Liver (tissue), 9 donors: ENCODE data around the gene NIT1. TPM values are rescaled to one million over a fixed set of nuclear protein-coding genes. Genes with fewer than 3 reads are reported as not detected.

Experiments used
- DNase-seq: peaks from one replicate; pipeline ENCODE4 v3.0.0-alpha.2; 2017; ENCODE audit warnings: low spot score
- H3K27ac ChIP-seq, 2 donors: one replicate each; pipeline ENCODE4 v1.7.0; 2013; ENCODE audit warnings: inconsistent platforms in 2 of 2, low read length in 2 of 2, control low read depth in 1 of 2, low read depth in 1 of 2, mild to moderate bottlenecking in 1 of 2
- H3K27me3 ChIP-seq, 4 donors: one replicate each; pipeline versions ENCODE4 v1.6.1 to v1.7.0; 2013; ENCODE audit warnings: low read length in 3 of 4, inconsistent platforms in 1 of 4, mild to moderate bottlenecking in 1 of 4, moderate library complexity in 1 of 4; ENCODE audit not compliant: control insufficient read depth in 4 of 4, insufficient read depth in 4 of 4
- H3K36me3 ChIP-seq, 4 donors: one replicate each; pipeline versions ENCODE4 v1.6.1 to v1.7.0; 2013; ENCODE audit warnings: low read length in 3 of 4, mild to moderate bottlenecking in 3 of 4, low read depth in 1 of 4, moderate library complexity in 1 of 4; ENCODE audit not compliant: control insufficient read depth in 4 of 4, insufficient read depth in 3 of 4
- H3K4me1 ChIP-seq, 4 donors: one replicate each; pipeline versions ENCODE4 v1.6.1 to v1.7.0; 2013; ENCODE audit warnings: low read length in 3 of 4, mild to moderate bottlenecking in 3 of 4, moderate library complexity in 1 of 4; ENCODE audit not compliant: control insufficient read depth in 4 of 4, insufficient read depth in 4 of 4
- H3K4me3 ChIP-seq, 3 donors: one replicate each; pipeline versions ENCODE4 v1.6.1 to v1.7.0; 2013; ENCODE audit warnings: low read length in 3 of 3, control low read depth in 1 of 3, low read depth in 1 of 3, mild to moderate bottlenecking in 1 of 3
- H3K9ac ChIP-seq, 2 donors: one replicate each; pipeline ENCODE4 v1.7.0; 2013; ENCODE audit warnings: low read length in 2 of 2, mild to moderate bottlenecking in 2 of 2, moderate library complexity in 2 of 2, control low read depth in 1 of 2, low read depth in 1 of 2
- H3K9me3 ChIP-seq, 4 donors: one replicate each; pipeline versions ENCODE4 v1.6.1 to v1.7.0; 2013; ENCODE audit warnings: low read length in 3 of 4; ENCODE audit not compliant: control insufficient read depth in 4 of 4
- FOXA1 ChIP-seq: IDR thresholded peaks from 2 replicates; pipeline ENCODE4 v1.6.1; 2016; ENCODE audit warnings: antibody characterized with exemption
- FOXA2 ChIP-seq: IDR thresholded peaks from 2 replicates; pipeline ENCODE4 v1.6.1; 2016; ENCODE audit warnings: antibody characterized with exemption
- GABPA ChIP-seq, 2 donors: IDR thresholded peaks in 1 of 2; conservative IDR thresholded peaks in 1 of 2; 2 replicates each; pipeline ENCODE4 v1.6.1; 2016; ENCODE audit warnings: antibody characterized with exemption in 2 of 2, mild to moderate bottlenecking in 1 of 2, moderate library complexity in 1 of 2
- HNF4A ChIP-seq, 2 donors: conservative IDR thresholded peaks; 2 replicates each; pipeline ENCODE4 v1.6.1; 2016; ENCODE audit warnings: antibody characterized with exemption in 2 of 2, mild to moderate bottlenecking in 2 of 2
- HNF4G ChIP-seq: IDR thresholded peaks from 2 replicates; pipeline ENCODE4 v1.6.1; 2016; ENCODE audit warnings: antibody characterized with exemption
- JUND ChIP-seq, 2 donors: IDR thresholded peaks; 2 replicates each; pipeline ENCODE4 v1.6.1; 2016; ENCODE audit warnings: antibody characterized with exemption in 2 of 2
- NR2F2 ChIP-seq: IDR thresholded peaks from 2 replicates; pipeline ENCODE4 v1.6.1; 2016; ENCODE audit warnings: antibody characterized with exemption
- RAD21 ChIP-seq, 2 donors: IDR thresholded peaks; 2 replicates each; pipeline ENCODE4 v1.6.1; 2016; ENCODE audit warnings: antibody characterized with exemption in 2 of 2, mild to moderate bottlenecking in 2 of 2
- REST ChIP-seq: IDR thresholded peaks from 2 replicates; pipeline ENCODE4 v1.6.1; 2016; ENCODE audit warnings: antibody characterized with exemption, mild to moderate bottlenecking
- SP1 ChIP-seq: IDR thresholded peaks from 2 replicates; pipeline ENCODE4 v1.6.1; 2018; ENCODE audit warnings: antibody characterized with exemption, mild to moderate bottlenecking
- TAF1 ChIP-seq: conservative IDR thresholded peaks from 2 replicates; pipeline ENCODE4 v1.6.1; 2016; ENCODE audit warnings: antibody characterized with exemption, mild to moderate bottlenecking
- YY1 ChIP-seq: IDR thresholded peaks from 2 replicates; pipeline ENCODE4 v1.6.1; 2016; ENCODE audit warnings: antibody characterized with exemption, mild to moderate bottlenecking
- WGBS: extraction: QIAGEN DNeasy Blood & Tissue Kit; methylation state at CpG from one replicate; pipeline ENCODE4 v1.1.7; 2013; 5-methylcytosine and 5-hydroxymethylcytosine counted together
- polyA plus RNA-seq, 2 donors: library from polyadenylated mRNA; stranded (reverse) in 1 of 2; unstranded in 1 of 2; fragments of 200-250 nt in 1 of 2; fragments of >200 nt in 1 of 2; fragmentation: Nextera tagmentation in 1 of 2; extraction: Ambion mirVana in 1 of 2; gene quantifications; one replicate each; pipeline versions ENCODE4 v1.2.1 to v1.2.3, GENCODE V29; 2013 to 2015
- total RNA-seq, 2 donors: library from RNA; depleted of rRNA; stranded (reverse); fragments of >200 nt; gene quantifications; one replicate each; pipeline ENCODE4 v1.2.3, GENCODE V29; 2014
- TF ChIP-seq, protein P1 (sequence below): fragments of 150-350 bp; IDR thresholded peaks from 2 replicates; pipeline ENCODE4 v1.5.1; 2017; ENCODE audit warnings: improper control_type of control experiment, low read depth, low read length; ENCODE audit not compliant: missing input control
- TF ChIP-seq, protein P2 (sequence below): IDR thresholded peaks from 2 replicates; pipeline ENCODE4 v1.6.1; 2016; ENCODE audit warnings: antibody characterized with exemption
- TF ChIP-seq, protein P3 (sequence below): IDR thresholded peaks from 2 replicates; pipeline ENCODE4 v1.6.1; 2016; ENCODE audit warnings: antibody characterized with exemption
- donor health status: healthy.
- donor health status: healthy.
- donor health status: healthy.
- donor health status: healthy.
- donor health status: healthy.

NIT1 gene
- total and polyA plus RNA-seq, 4 donors = 17.8 to 45.8 (median 39.3) TPM

- Histone ChIP-seq H3K9ac (no peak overlapping the region), H3K27me3 (no peaks in the 10 kb centered on the region), H3K4me1 (peaks cover 1 to 27% (median 19%) of the 10 kb centered on the region in 4 donors), H3K27ac (no peak overlapping the region), H3K4me3 (no peak overlapping the region), H3K36me3 (peaks cover 13 to 53% (median 37%) of the 10 kb centered on the region in 4 donors), H3K9me3 (no peaks in the 10 kb centered on the region)
- DNase-seq = no peak
- 79% methylated on average over 4 of the region's 4 CpGs for WGBS
- no peak for TF ChIP-seq RAD21 (IDR thresholded peaks at IDR 0.05)
- TF ChIP-seq, protein P1, sequence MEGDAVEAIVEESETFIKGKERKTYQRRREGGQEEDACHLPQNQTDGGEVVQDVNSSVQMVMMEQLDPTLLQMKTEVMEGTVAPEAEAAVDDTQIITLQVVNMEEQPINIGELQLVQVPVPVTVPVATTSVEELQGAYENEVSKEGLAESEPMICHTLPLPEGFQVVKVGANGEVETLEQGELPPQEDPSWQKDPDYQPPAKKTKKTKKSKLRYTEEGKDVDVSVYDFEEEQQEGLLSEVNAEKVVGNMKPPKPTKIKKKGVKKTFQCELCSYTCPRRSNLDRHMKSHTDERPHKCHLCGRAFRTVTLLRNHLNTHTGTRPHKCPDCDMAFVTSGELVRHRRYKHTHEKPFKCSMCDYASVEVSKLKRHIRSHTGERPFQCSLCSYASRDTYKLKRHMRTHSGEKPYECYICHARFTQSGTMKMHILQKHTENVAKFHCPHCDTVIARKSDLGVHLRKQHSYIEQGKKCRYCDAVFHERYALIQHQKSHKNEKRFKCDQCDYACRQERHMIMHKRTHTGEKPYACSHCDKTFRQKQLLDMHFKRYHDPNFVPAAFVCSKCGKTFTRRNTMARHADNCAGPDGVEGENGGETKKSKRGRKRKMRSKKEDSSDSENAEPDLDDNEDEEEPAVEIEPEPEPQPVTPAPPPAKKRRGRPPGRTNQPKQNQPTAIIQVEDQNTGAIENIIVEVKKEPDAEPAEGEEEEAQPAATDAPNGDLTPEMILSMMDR = no peak
- no peak for TF ChIP-seq NR2F2
- TF ChIP-seq HNF4A (conservative IDR thresholded peaks at IDR 0.05) = no peak
- TF ChIP-seq REST = no peak
- TF ChIP-seq, protein P2, sequence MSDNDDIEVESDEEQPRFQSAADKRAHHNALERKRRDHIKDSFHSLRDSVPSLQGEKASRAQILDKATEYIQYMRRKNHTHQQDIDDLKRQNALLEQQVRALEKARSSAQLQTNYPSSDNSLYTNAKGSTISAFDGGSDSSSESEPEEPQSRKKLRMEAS = no peak
- TF ChIP-seq FOXA2 = no peak
- TF ChIP-seq, protein P3, sequence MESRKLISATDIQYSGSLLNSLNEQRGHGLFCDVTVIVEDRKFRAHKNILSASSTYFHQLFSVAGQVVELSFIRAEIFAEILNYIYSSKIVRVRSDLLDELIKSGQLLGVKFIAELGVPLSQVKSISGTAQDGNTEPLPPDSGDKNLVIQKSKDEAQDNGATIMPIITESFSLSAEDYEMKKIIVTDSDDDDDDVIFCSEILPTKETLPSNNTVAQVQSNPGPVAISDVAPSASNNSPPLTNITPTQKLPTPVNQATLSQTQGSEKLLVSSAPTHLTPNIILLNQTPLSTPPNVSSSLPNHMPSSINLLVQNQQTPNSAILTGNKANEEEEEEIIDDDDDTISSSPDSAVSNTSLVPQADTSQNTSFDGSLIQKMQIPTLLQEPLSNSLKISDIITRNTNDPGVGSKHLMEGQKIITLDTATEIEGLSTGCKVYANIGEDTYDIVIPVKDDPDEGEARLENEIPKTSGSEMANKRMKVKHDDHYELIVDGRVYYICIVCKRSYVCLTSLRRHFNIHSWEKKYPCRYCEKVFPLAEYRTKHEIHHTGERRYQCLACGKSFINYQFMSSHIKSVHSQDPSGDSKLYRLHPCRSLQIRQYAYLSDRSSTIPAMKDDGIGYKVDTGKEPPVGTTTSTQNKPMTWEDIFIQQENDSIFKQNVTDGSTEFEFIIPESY = no peak
- TF ChIP-seq JUND (IDR thresholded peaks at IDR 0.05) = no peak
- no peak for TF ChIP-seq FOXA1
- no peak for TF ChIP-seq SP1
- TF ChIP-seq HNF4G = no peak
- no peak for TF ChIP-seq GABPA (IDR thresholded peaks at IDR 0.05 in 1 of 2, conservative IDR thresholded peaks at IDR 0.05 in 1 of 2)
- no peak for TF ChIP-seq YY1
- TF ChIP-seq TAF1 = no peak
Measured at GRCh38 chr1:161121834-161122233, 3.9 kb downstream of the NIT1 start.

DNA sequence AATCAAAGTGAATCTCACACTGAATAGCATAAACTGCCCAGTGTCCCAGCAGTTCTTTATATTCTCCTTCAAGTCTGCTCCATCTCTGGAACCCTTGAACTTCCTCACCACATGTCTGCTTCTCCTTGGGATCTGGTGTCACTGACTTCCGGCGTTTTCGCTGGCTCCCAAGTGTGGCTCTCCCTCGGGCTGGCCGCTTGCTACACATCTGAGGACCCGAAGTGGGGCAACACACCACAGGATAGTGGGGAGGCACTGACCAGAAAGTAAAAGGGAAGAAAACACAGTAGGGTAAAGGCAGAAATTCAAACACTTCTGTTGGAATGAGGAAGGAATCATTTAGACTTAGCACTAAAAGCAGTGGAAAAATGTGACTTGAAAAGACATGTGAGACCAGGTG lies 5.1 kb downstream of the NIT1 start:
- WGBS = 87% methylated on average over 6 of the region's 6 CpGs
- H3K36me3 ChIP-seq = peaks cover 13 to 56% (median 40%) of the 10 kb centered on the region in 4 donors
- H3K4me3 ChIP-seq = no peak overlapping the region
- H3K4me1 ChIP-seq = peaks cover 0 to 20% (median 16%) of the 10 kb centered on the region in 4 donors
- no peaks in the 10 kb centered on the region for H3K27me3 ChIP-seq
- TF ChIP-seq TAF1 (no peak), GABPA (IDR thresholded peaks at IDR 0.05 in 1 of 2, conservative IDR thresholded peaks at IDR 0.05 in 1 of 2) (no peak), REST (no peak), RAD21 (IDR thresholded peaks at IDR 0.05) (no peak), HNF4A (conservative IDR thresholded peaks at IDR 0.05) (no peak), HNF4G (no peak), SP1 (no peak), FOXA2 (no peak)
- TF ChIP-seq, protein P3 = no peak
- TF ChIP-seq, protein P1 = no peak
- H3K9me3 ChIP-seq = no peaks in the 10 kb centered on the region
- H3K27ac ChIP-seq = no peak overlapping the region
- no peak for DNase-seq
- H3K9ac ChIP-seq = no peak overlapping the region
